ENCODE measurements around the gene BCO2. TPM values are rescaled to one million over a fixed set of nuclear protein-coding genes. Genes with fewer than 3 reads are reported as not detected.
"Not testable (repeated sequence)": the region's sequence is repeated elsewhere in the genome, so short reads cannot be mapped to it uniquely, and the experiment has no call there.

Gene BCO2
- total RNA-seq, 4 donors from 2014 or later, result 2.9 to 5.8 (median 4.2) TPM

DNA sequence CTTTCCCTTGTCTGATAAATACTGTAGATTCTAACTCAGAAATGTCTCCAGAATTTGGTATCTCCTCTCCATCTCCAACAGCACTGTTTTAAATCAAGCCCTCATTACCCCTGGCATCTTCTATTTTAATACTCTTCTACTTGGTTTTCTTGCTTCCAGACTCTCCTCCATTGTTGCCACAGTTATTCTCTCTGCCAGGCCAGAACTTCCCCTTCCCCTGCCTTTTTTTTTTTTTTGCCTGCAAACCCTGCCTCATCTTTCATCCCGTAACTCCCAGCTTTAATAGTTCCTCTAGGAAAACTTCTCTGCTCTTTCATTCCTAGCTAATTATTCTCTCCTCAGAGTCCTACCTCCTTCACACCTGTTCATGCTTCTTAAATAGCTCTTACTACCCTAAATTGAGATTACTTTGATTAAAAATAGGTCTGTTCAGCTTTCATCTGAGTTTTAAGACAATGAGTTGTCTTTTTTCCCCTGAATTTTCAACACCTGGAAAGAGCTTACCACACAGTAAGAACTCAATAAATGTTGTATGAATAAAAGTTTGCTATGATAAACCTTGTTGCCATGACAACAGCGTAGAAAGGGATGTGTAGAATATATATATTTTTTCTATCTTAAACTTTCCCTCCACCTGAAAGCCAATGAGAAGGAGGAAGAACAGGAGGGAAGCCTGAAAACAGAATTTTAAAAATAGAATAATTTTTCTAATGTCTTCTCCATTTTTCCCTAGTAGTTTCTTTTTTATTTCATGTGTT is 15.0 kb upstream of the BCO2 start:
- ATAC-seq, result no peak
- peaks cover 36 to 44% of the 10 kb centered on the region in 2 donors for H3K4me1 ChIP-seq
- no peaks in the 10 kb centered on the region for H3K27me3 ChIP-seq
- no peak for DNase-seq
- intact Hi-C loops (cut with DNase I; ENCODE audit: low total_unique reads), result no loop called here
- H3K27ac ChIP-seq, result peak overlapping the region; percentile 32 to 71 (median 62)
- H3K9me3 ChIP-seq, result no peaks in the 10 kb centered on the region
- peak overlapping the region in 1 of 4 donors; percentile 5 for H3K4me3 ChIP-seq
- no peaks in the 10 kb centered on the region for H3K36me3 ChIP-seq
- in situ Hi-C loops (cut with MboI; ENCODE audit: low sequenced_read_pairs in 4 of 4), result no loop called here
- TF ChIP-seq, protein P1, sequence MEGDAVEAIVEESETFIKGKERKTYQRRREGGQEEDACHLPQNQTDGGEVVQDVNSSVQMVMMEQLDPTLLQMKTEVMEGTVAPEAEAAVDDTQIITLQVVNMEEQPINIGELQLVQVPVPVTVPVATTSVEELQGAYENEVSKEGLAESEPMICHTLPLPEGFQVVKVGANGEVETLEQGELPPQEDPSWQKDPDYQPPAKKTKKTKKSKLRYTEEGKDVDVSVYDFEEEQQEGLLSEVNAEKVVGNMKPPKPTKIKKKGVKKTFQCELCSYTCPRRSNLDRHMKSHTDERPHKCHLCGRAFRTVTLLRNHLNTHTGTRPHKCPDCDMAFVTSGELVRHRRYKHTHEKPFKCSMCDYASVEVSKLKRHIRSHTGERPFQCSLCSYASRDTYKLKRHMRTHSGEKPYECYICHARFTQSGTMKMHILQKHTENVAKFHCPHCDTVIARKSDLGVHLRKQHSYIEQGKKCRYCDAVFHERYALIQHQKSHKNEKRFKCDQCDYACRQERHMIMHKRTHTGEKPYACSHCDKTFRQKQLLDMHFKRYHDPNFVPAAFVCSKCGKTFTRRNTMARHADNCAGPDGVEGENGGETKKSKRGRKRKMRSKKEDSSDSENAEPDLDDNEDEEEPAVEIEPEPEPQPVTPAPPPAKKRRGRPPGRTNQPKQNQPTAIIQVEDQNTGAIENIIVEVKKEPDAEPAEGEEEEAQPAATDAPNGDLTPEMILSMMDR (IDR thresholded peaks at IDR 0.05 in 4 of 5, conservative IDR thresholded peaks at IDR 0.05 in 1 of 5), result no peak
- TF ChIP-seq POLR2A (IDR thresholded peaks at IDR 0.05), result no peak

DNA sequence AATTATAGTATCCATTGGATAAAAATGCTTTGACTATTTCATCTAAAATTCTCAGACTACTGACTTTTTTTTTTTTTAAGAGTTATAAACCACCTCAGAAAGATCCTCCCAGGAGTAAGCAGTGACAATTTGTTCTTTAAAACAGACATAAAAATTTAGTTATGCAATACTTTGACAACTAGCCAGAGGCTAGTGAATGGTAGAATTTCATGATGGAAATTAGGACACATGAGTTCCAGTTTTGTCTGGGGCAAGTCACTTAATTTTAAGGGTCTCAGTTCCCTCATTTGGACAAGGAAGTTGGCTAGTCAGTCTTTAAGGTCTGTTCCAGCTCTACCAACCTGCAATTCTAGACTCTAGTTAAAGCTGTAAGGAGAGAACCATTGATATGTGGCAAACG is 14.3 kb upstream of the BCO2 start:
- Histone ChIP-seq H3K27ac (peak overlapping the region; percentile 32 to 71 (median 62)), H3K27me3 (no peaks in the 10 kb centered on the region), H3K9me3 (no peaks in the 10 kb centered on the region), H3K36me3 (no peaks in the 10 kb centered on the region), H3K4me1 (peaks cover 36 to 44% of the 10 kb centered on the region in 2 donors), H3K4me3 (peak overlapping the region in 1 of 4 donors; percentile 5)
- in situ Hi-C loops (cut with MboI; ENCODE audit: low sequenced_read_pairs in 4 of 4), result no loop called here
- ATAC-seq (peak; percentile 56 to 61), DNase-seq (no peak)
- intact Hi-C loops (cut with DNase I; ENCODE audit: low total_unique reads), result no loop called here
- TF ChIP-seq, protein P1 (IDR thresholded peaks at IDR 0.05 in 4 of 5, conservative IDR thresholded peaks at IDR 0.05 in 1 of 5), result no peak
- no peak for TF ChIP-seq POLR2A (IDR thresholded peaks at IDR 0.05)

DNA sequence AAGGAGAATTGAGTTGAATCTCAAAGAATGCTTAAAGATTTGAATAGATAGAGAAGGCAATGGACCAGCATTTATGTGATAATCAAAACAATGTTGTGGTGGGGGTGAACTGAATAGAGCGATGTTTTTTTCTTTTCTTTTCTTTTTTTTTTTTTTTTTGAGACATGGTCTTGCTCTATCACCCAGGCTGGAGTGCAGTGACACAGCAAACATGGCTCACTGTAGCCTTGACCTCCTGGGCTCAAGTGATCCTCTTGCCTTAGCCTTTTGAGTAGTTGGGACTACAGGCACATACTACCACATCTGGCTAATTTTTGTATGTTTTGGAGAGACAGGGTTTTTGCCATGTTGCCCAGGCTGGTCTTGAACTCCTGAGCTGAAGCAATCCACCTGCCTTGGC is 13.1 kb upstream of the BCO2 start:
- H3K27me3 ChIP-seq; intact Hi-C loops (cut with DNase I; ENCODE audit: low total_unique reads); DNase-seq; in situ Hi-C loops (cut with MboI; ENCODE audit: low sequenced_read_pairs in 4 of 4); H3K36me3 ChIP-seq; H3K4me3 ChIP-seq; H3K9me3 ChIP-seq; ATAC-seq: not testable (repeated sequence)
- peak overlapping the region; percentile 16 to 70 (median 61) for H3K27ac ChIP-seq
- H3K4me1 ChIP-seq, result peaks cover 44 to 45% of the 10 kb centered on the region in 2 donors

DNA sequence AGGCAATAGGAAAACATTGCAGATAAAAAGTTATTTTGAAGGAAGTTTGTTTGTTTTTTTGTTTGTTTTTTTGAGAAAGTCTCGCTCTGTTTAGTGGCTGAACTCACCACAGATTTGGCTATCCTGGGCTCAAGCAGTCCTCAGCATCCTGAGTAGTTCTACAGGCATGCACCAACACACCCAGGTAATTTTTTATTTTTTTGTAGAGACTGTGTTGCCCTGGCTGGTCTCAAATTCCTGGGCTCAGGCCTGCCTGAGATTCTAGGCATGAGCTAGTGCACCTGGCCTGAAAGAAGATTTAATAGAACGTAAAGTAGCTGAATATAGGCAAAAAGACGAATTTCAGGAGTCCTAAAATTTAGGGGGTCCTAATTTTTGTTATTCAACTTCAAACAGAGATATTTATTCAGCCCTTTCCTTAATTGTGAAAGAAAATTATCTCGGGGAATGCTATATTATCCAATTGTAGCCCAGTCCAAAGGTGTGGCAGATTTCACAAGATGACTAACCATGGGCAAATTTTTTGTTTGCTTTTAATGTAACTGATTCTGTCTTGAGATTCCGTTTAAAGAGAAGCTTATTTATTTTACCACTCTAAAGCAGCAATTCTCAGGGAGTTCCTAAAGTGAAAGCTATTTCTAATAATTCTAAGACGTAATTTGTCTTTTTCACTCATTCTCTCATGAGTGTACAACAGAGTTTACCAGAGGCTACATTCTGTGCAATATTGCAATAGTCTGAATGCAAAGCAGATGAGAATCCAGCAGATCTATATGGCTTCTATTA is 12.4 kb upstream of the BCO2 start:
- Histone ChIP-seq H3K27ac (peak overlapping the region; percentile 54 to 74 (median 69)), H3K9me3 (no peaks in the 10 kb centered on the region), H3K4me1 (peaks cover 38 to 44% of the 10 kb centered on the region in 2 donors), H3K4me3 (peak overlapping the region in 2 of 4 donors; percentile 33 to 38), H3K36me3 (no peaks in the 10 kb centered on the region), H3K27me3 (no peaks in the 10 kb centered on the region)
- DNase-seq (no peak), ATAC-seq (no peak)
- intact Hi-C loops (cut with DNase I; ENCODE audit: low total_unique reads), result no loop called here
- in situ Hi-C loops (cut with MboI; ENCODE audit: low sequenced_read_pairs in 4 of 4), result no loop called here
- TF ChIP-seq, protein P1 (IDR thresholded peaks at IDR 0.05 in 4 of 5, conservative IDR thresholded peaks at IDR 0.05 in 1 of 5), result no peak
- TF ChIP-seq POLR2A (IDR thresholded peaks at IDR 0.05), result no peak
